Stimulated activated naive CD4-positive, alpha-beta T cell (primary cell): Measurements from ENCODE around the gene WDR33.

Experiments
- DNase-seq, 6 experiments: peaks; one replicate each; lab custom pipeline; 2025; lab: John Stamatoyannopoulos, UW

Gene WDR33

DNA sequence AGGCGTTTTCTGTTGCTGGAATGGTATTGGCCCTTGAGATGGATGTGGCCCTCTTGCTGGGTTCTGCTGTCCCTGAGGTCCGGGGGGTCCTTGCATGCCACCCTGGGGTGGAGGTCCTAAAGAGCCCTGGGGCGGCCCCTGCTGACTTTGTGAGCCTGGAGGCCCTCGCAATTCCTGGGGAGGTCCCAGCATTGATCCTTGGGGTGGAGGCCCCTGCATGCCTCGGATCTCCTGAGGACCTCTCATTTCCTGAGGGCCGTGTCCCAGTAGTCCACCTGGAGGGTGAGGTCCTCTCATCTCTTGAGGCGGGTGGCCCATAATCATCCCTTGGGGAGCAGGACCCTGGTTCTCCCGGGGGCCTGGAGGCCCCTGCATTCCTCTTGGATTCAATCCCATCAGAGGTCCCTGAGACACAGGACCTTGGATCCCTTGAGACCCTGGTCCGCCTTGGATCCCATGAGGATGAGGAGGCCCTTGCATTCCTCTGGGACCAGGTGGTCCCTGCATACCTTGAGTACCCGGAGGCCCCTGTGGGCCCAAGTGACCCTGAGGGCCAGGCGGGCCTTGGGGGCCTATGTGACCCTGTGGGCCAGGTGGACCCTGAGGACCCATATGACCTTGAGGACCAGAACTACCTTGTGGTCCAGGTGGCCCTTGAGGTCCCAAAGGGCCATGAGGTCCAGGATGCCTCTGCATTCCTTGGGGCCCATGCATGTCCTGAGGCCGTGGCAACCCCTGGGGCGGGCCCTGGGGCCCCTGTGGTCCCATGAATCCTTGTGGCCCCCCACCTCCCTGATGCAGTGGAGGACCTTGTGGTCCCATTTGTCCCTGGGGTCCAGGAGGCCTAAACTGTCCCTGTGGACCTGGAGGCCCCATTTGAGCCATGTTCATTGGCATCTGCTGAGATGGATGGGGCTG lies 91.4 kb downstream of the WDR33 start:
- DNase-seq, result no peak

DNA sequence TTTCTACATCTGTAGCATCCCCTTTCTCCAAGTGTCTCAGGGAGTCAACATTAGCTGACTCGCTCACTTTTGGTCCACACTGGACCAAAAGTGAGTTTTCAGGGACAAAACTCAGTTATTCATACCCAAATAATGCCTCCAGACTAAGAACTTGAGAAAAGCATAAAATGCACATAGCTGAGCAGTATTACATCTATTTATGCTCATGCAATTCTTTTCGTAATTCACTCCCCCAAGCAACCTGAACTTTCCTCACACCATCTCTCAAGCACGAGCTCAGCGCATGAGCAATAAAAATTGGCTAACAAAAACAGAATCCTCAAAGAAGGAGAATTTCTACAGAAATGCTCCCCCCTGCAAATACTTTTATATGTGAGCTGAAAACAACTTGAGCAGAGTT lies 92.7 kb downstream of the WDR33 start:
- DNase-seq, result no peak

DNA sequence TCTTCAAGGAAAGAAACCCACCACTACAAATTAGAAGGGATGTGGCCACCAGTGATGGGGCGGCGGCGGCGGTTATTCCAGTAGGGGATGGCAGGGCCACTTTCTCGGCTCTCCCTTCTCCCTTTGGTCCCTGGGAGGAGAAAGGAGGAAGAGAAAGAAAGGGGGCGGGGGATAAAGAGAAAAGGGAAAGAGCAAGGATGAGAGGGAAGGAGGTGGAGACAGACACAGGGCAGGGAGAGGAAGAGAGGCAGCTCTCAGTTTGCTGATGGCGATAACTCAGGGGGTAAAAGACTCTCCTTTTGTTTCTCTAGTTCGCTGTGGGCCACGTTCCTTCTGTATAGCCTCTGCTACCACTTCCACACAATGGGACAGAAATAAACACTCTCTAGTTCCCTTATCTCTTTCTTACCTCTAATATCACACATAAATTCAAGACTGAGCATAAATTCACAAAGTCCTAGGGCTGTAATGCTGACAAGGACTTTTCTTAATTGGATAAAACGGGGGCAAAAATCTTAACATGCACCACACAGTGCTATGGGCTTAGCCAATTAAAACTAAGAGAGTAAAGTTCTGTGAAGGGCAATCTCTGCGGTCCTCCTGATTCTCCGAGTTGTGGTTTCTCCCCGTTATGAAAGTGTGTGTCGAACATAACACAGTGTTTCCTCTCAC lies 95.1 kb downstream of the WDR33 start:
- no peak for DNase-seq

DNA sequence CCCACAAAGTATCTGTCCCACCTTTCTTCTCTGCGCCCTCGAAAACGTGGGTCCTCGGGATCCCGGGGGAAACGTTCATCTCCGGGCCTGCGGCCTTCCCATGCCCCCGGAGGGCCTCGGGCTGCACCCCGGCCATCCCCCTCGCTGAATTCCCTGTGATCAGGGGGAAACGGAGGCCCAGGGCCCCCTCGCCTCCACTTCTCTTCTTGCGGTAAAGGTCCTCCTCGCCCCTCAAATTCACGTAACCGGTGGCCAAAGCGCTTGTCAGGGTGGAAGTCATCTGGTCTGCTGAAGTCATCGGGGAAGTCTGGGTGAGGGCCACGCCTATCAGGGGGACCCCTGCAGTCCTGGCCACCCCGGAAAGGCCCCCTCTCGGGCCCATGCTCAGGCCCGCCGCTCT lies 97.4 kb downstream of the WDR33 start:
- DNase-seq, result no peak

DNA sequence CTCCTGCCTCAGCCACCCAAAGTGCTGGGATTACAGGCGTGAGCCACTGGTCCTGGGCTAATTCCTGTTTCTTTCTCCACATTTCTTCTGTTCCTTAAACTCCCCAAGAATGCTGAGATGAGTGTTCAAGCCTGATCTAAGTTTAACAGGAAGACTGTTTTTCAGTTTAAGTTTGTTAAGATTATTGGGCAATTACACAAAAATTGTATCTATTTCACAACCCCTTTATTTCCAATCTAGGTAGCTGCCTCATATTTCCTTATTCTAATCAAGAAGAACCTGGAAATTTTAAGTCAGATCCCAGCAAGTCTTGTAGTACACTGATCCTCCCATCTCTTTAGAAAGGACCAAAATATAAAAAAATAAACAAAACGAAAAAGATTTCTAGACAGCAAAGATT lies 98.0 kb downstream of the WDR33 start:
- DNase-seq, result no peak

DNA sequence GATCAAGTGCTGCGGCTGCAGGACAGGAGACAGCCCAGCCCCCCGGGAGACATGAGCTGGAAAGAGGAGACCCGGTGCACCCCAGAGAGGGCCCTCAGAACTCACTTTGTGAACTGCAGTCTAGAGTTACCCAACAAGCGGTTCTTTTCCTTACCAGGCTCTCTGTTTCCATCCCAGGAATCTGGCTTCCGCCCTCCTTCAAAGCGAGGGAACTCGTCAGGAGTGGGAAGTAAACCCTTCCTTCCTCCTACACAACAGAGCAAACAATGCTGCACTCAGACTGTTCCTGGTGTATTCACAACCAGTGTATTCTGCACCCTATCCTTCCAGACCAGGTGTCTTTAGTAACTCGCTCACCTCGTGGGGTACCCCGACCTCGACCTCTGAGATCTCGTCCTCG lies 101.6 kb downstream of the WDR33 start:
- DNase-seq, result no peak

DNA sequence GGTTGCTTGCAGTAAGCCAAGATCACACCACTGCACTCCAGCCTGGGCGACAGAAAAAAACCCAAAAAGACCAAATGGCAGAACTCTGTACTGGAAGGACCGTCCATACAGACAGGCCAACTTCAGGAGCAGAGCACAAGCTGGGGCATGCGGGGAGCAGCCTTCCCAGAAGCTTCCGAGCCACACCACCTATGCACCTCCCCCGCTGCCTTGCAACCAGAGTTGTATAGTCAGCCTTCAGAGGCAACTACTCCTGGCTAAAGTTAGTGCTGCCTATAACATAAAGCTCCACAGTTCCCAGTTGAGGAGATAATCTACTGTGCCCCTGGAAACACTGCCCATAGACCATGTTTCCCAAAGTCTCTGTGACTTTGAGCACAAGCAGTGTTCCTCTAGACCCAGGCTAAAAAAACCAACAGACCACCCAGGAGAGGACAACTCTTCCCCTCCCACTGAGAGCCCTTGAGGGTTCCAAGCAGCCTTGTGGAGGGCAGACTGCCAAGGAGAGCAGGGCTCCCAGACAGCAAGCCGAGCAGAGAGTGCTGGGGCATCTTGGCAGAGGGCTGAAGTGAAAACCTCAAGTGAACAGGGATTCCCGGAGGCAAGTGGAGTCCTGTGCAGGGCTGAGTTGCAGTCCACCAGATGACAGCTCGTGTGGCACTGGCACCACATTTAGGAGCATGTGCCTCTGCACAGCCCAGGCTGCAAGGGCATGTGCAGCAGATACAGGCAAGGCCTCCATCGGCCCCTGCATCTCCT lies 102.9 kb downstream of the WDR33 start:
- no peak for DNase-seq

DNA sequence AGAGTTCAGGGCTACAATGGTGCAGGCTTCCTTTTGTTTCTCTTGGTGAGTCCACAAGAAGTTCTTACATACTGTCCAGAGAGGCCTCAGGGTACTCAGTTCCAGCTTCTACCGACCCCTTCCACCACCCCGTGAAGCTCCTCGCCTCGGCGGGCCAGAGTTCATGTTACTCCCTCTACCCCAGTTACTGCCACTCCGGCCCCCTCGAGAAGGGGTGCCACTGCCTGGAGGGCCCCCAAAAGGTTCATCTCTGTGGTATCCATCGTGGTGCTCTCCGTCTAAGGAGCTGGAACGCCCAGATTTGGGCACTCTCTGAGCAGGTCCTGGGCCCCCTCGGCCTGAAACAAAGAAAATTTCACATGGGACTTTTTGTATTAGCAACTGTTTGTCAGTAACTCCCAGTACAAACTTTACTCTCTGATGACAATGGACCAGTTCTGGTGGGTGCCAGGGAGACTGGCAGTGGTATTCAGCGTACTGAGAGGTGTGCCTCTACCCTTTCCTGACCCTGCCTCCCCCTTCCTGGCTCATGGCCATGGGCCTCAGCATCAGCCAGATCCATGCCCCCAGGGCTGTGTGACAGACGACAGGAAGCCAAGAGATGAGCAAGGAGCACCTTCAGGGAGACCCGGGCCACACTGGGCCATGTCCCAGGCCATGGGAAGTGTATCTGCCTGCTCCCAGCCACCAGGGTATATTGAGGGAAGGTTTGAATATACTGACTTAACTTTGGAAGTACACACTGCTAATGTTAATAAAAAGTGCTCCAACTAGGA lies 104.6 kb downstream of the WDR33 start:
- no peak for DNase-seq

DNA sequence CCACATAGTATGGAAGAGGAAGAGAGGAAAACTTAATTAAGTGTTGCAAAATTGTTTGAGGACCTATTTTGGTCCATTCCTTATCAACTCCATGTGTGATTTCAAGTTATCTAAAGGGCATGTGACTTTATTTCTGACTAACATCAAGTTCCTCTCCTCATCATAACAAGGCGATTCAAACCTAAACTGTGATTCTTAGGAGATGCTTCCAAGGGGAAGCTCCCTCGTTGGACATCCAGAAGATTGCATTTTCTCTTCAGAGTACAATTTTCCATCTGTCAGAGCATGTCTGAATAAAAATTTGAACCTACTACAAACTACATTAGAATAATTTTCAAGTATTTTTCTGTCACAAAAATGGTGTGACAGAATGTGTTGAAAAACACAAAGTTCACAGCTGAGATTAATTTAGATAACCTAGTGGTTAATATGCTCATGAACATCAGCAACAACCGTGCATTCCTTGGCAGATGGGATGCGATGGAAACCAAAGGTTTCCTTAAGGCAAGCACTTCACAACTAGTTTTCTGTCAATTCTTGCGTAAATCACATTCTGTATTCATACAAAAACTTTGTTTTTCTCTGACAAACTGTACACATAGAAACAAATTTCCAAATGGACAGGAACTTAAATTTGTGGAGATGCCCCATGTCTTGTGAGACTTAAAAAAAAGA lies 105.4 kb downstream of the WDR33 start:
- no peak for DNase-seq

DNA sequence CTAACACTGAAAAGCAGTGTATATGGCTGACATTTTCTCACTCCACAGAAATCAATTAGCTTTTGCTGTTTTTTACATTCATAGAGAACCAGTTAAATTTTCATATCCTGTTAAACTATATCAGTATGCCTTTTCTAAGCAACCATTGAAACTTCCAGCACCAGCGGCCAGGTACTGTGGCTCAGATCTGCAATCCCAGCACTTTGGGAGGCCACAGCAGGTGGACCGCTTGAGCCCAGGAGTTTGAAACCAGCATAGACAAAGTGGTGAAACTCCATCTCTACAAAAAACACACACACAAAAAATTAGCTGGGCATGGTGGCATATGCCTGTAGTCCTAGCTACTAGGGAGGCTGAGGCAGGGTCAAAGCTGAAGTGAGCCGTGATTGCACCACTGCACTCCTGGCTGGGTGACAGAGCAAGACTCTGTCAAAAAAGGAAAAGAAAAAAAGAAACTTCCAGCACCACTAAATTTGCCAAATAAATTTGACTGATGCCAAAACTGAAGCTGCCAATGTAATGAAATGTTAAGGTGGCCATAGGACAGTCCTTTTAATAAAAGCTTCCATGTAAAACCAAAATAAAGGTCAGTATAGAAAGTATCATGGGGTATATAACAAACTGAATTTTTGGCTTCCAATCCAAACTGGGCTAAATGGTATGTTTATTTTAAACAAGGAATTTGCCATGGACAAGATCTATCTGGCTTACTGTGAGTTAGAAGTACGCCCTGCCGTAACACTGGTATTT lies 106.2 kb downstream of the WDR33 start:
- no peak for DNase-seq

DNA sequence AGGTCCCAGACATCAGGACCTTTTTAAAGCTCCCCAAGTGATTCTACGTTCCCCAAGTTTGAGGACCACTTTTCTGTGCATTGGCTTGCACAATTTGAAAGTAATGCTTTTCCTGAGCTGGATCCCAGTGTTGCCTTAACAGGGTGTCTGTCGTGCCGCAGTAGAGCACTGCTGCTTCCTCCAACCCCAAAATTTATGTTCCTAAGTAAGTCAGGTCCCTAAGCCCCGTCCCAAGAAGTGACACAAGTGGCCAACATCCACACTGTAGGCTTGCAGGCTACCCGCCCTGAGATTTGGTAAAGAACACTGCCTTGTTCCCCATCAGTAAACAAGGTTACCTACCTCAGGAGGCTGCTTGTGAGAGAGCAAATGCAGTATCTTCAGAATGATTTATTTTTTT lies 107.7 kb downstream of the WDR33 start:
- DNase-seq, result no peak

DNA sequence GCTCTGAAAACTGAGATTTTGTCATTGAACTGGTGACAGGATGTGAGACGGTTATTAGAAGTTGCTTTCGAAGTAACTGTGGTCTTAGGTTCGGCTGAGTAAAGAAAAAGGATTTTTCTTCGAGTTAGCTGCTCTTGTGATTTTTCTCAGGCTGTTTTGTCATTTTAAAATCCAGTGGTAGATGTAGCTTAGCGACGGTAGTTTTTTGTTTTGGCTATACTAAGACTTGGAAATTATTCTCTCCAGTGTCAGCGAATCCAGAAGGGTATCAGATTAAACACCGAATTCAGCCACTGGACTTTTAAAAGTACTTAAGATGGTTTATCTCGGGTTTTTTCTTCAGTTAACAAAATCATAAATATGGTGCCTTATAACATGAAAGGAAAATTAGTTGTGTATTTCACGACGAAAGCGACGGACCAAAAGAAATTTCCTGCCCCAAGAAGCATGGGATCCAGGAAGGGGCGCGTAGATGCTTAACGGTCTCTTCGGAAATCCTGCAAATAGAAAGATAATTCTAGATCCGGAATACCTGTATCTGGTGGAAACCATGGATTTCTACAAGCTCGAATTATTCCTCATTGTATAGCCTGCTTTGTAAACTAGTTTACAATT lies 108.5 kb downstream of the WDR33 start:
- DNase-seq, result no peak

DNA sequence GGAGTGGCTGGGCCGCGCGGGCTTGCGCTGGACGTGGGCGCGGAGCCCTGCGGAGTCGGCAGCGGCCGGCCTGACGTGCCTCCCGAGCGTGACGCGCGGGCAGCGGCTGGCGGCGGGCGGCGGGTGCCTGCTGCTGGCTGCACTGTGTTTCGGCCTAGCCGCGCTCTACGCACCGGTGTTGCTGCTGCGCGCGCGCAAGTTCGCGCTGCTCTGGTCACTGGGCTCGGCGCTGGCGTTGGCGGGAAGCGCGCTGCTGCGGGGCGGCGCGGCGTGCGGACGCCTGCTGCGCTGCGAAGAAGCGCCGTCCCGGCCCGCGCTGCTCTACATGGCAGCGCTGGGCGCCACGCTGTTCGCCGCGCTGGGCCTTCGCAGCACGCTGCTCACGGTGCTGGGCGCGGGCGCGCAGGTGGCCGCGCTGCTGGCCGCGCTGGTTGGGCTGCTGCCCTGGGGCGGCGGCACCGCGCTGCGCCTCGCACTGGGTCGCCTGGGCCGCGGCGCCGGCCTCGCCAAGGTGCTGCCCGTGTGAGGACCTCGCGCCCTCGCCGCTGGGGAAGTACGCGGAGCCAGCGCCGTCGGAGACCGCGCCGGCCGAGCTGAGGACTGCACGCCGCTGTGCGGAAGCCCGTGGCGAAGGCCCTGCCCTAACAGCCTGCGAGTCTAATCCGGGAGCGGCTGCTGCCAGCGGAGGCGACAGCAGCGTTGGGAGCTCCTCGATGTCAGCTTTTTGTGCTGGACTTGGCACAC lies 109.1 kb downstream of the WDR33 start:
- peak; percentile 63 to 92 (median 82) for DNase-seq

DNA sequence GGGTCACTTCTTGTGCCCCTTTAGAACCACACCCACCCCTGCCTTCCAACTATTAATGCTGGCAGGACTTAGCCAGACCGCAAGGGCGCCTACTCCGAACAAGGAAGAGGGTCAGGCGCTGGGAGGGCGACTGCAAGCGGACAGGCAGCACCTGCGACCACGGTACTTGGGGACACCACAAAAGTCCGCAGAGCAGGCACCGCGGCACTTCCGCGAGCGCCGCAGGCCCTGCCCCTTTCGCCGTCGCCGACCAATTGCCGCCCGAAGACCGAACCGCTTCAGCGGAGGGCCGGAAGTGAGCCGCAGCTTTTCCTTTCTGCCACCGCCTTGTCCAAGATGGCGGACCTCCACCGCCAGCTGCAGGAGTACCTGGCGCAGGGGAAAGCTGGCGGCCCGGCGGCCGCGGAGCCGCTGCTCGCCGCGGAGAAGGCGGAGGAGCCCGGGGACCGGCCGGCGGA lies 109.7 kb downstream of the WDR33 start, which contains the start of gene SFT2D3:
SFT2D3 (plus strand) TSS at position 305 of the 458 bp plus-strand sequence; CDS start at position 337, 32 bp downstream.
- peak; percentile 78 to 92 (median 83) for DNase-seq

DNA sequence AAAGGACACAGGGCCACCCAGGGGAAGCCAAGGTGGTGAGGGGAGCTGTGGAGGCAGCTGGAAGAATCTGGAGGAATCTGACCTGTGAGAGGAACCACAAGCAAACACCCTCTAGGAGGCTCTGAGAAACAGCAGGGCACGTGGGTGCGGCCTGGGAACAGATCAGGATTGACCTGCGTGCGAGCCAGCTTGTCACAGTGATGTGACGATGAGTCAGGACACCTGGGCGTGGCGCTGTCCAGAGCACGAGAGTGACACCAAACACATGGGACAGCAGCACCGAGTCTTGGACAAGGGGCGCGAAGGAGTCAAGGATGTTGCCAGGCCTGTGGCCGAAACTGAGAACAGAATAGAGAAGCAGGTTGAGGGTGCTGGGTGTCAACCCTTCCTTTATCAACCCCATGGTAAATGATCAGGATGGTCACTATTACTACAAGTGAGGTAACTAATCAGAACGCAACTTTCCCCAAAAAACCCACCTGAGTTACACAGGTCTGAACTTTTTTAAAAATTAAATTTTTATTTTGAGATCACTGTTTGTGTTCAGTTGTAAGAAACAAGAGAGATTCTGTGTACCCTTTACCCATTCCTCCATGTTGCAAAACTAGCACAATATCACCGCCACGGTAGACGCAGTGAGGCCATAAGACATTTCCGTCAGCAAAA lies 110.3 kb downstream of the WDR33 start:
- peak in 1 of 6 experiments; percentile 30 for DNase-seq

DNA sequence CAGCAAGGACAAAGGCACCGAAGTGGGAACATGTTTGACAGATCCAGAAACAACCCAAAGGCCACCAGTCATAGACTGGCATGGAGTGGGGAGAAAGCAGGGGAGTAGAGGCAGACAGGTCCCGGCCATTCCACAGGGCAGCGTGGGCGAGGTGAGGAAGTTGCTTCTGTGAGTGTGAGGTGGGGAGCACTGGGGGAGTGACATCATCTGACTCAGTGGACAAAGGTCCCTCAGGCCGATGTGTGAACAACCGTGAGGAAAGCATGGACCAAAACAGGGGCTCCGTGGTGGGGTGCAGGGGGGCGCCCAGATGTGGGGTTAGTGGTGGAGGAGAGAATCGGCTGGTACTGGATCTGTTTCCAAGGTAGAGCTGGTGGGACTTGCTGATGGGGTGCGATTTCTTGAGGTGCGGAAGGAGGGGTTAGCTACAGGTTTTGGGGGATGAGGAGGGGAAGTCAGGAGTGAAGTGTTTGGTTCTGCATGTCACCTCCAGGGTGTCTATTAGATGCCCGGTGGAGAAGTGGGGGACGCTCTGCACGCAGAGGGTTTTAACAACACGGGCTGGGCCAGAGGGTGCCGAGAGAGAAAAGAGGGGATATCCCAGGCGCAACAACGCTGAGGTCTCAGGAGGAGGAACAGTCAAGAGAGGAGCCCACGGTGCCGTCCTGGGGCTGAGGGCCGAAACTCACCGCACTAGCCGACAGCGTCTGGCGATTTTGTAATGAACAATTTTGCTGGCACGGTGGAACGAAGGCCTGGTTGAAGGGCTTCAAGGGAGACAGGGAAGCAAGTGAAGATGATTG lies 112.2 kb downstream of the WDR33 start:
- no peak for DNase-seq

DNA sequence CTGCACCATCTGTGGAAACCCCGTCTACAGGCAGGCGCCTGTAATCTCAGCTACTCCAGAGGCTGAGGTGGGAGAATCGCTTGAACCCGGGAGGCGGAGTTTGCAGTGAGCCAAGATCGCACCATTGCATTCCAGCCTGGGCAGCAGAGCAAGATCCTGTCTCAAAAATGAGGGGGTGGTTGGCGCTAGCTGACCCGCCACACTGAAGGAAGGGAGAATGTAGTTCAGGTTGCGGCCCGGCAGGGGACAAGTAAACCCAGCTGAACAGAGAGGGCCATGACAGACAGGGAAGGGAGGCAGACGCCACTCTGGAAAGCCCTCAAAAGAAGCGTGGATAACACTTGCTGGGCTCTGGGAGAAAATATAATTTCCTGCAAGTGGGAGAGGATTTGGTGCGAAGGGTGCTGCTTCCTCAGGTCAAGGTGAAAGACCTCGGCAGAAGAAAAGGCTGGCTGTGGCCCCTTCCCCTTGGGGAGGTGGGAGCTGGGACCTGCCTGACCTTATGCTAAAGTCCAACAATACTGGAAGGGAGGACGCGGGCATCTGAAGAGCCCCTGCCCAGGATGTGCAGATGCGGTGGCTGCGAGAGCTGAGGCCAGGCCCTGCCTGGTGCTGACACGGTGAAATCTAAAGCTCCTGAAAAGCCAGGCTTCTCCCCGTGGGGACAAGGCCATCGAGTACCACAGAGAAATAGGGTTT lies 113.3 kb downstream of the WDR33 start:
- no peak for DNase-seq
